HepG2 (cell line): ENCODE measurements around the gene MDM4. TPM values are rescaled to one million over a fixed set of nuclear protein-coding genes. Genes with fewer than 3 reads are reported as not detected.

Source experiments
- ATAC-seq: fragments of 200-7000 bp; cut with Tn5 transposase; 3 replicates; pipeline ENCODE4 v1.9.1; 2020; ENCODE audit warnings: mild to moderate bottlenecking, moderate library complexity
- BruUV-seq: library from RNA; stranded (reverse); fragments of 400-500 nt; replicated peaks from 2 replicates; lab custom pipeline; 2021; lab: Mats Ljungman, UMichigan
- CTCF ChIA-PET: fragments of 300-600 bp; formaldehyde crosslinking; extraction: SDS; loops from one replicate; lab custom pipeline; 2021; ENCODE audit warnings: low total read pairs, inconsistent platforms, low intra/inter-chr PET ratio; lab: Yijun Ruan, JAX
- POLR2A ChIA-PET: fragments of 350-600 bp; sonication (Branson Sonifier 250); formaldehyde crosslinking; loops from one replicate; lab custom pipeline; 2020; ENCODE audit warnings: antibody characterized with exemption, inconsistent platforms; lab: Yijun Ruan, JAX
- DNase-seq: peaks from one replicate; pipeline ENCODE4 v3.0.0-alpha.2; 2015; ENCODE audit warnings: low spot score
- FAIRE-seq: peaks from 3 replicates; lab custom pipeline; 2011; peaks lifted over from hg19 to GRCh38; lab: Jason Lieb, UNC
- H2AFZ ChIP-seq: one replicate; pipeline ENCODE4 v1.6.1; 2011; ENCODE audit warnings: low read length, inconsistent platforms
- H3K27ac ChIP-seq: fragments of 300-600 bp; 3 replicates; pipeline ENCODE4 v1.8.0; 2011; ENCODE audit warnings: mixed run types, mild to moderate bottlenecking, mixed read lengths, low read length, inconsistent platforms; ENCODE audit not compliant: insufficient read depth; ENCODE audit errors: extremely low read length
- H3K27me3 ChIP-seq, 2 experiments: fragments of 200-600 bp in 1 of 2; 2 replicates in 1 of 2; 3 replicates in 1 of 2; pipeline versions ENCODE4 v1.6.0 to v1.8.0; 2011; ENCODE audit warnings: low read length in 2 of 2, mild to moderate bottlenecking in 2 of 2, moderate library complexity in 2 of 2, inconsistent platforms in 1 of 2; ENCODE audit not compliant: insufficient read depth in 2 of 2, control insufficient read depth in 1 of 2
- H3K36me3 ChIP-seq, 2 experiments: fragments of 200-600 bp in 1 of 2; replicated peaks in 1 of 2; 2 replicates in 1 of 2; 3 replicates in 1 of 2; pipeline versions ENCODE4 v1.5.1 to v1.8.0; 2011; ENCODE audit warnings: low read length in 2 of 2, inconsistent platforms in 1 of 2; ENCODE audit not compliant: insufficient read depth in 2 of 2, control insufficient read depth in 1 of 2
- H3K4me1 ChIP-seq: 2 replicates; pipeline ENCODE4 v1.5.1; 2012; ENCODE audit warnings: low read length, inconsistent platforms; ENCODE audit not compliant: insufficient read depth
- H3K4me2 ChIP-seq: 2 replicates; pipeline ENCODE4 v1.6.0; 2011; ENCODE audit warnings: low read depth, low read length, inconsistent platforms
- H3K4me3 ChIP-seq, 3 experiments: fragments of 200-600 bp in 1 of 3; sonication (generic), shearing (Covaris generic) in 1 of 3; replicated peaks in 1 of 3; 2 replicates each; pipeline ENCODE4 v1.5.1; 2011 to 2016; ENCODE audit warnings: low read length in 3 of 3, inconsistent platforms in 2 of 3, low read depth in 2 of 3, mild to moderate bottlenecking in 2 of 3, control low read depth in 1 of 3, mixed read lengths in 1 of 3; ENCODE audit not compliant: insufficient read depth in 1 of 3
- H3K79me2 ChIP-seq: one replicate; pipeline ENCODE4 v1.6.1; 2011; ENCODE audit warnings: low read length, inconsistent platforms; ENCODE audit not compliant: insufficient read depth
- H3K9ac ChIP-seq: 2 replicates; pipeline ENCODE4 v1.6.0; 2011; ENCODE audit warnings: mild to moderate bottlenecking, low read depth, low read length, inconsistent platforms; ENCODE audit not compliant: insufficient read depth
- H3K9me3 ChIP-seq: 2 replicates; pipeline ENCODE4 v1.5.1; 2012; ENCODE audit warnings: mild to moderate bottlenecking, low read length
- H4K20me1 ChIP-seq: 2 replicates; pipeline ENCODE4 v1.6.0; 2011; ENCODE audit warnings: inconsistent platforms, mild to moderate bottlenecking, low read length, moderate library complexity; ENCODE audit not compliant: insufficient read depth
- CEBPG ChIP-seq: IDR thresholded peaks from 2 replicates; pipeline ENCODE4 v1.6.1; 2016
- IRF2 ChIP-seq: IDR thresholded peaks from 2 replicates; pipeline ENCODE4 v1.6.1; 2018; ENCODE audit warnings: missing genetic modification reagents, missing compliant biosample characterization
- KLF9 ChIP-seq: IDR thresholded peaks from 2 replicates; pipeline ENCODE4 v1.6.1; 2016; ENCODE audit warnings: low read depth
- SMAD1 ChIP-seq: sonication (generic); formaldehyde crosslinking; IDR thresholded peaks from 2 replicates; pipeline ENCODE4 v1.4.0; 2020; ENCODE audit warnings: missing genetic modification reagents, low read depth, mild to moderate bottlenecking, borderline replicate concordance
- ZFAT ChIP-seq: sonication (generic); formaldehyde crosslinking; conservative IDR thresholded peaks from 2 replicates; pipeline ENCODE4 v1.8.1; 2023; ENCODE audit warnings: missing genetic modification reagents, inconsistent platforms
- ZNF136 ChIP-seq: sonication (generic); formaldehyde crosslinking; IDR thresholded peaks from 2 replicates; pipeline ENCODE4 v1.8.1; 2022; ENCODE audit warnings: low read depth, mild to moderate bottlenecking, moderate library complexity, missing genetic modification reagents
- ZNF274 ChIP-seq: sonication (generic); formaldehyde crosslinking; IDR thresholded peaks from 2 replicates; pipeline ENCODE4 v1.5.1; 2020; ENCODE audit warnings: mild to moderate bottlenecking, missing genetic modification reagents
- WGBS: methylation state at CpG from one replicate; pipeline ENCODE4 v1.1.6; 2017; ENCODE audit warnings: low lambda C conversion rate; 5-methylcytosine and 5-hydroxymethylcytosine counted together
- in situ Hi-C: cut with HindIII; loops from 2 replicates; pipeline ENCODE4 v1.10.0; 2017; ENCODE audit warnings: low pct_unique_long_range_greater_than_20kb; ENCODE audit not compliant: extremely low pct_ligation_motif_present
- intact Hi-C: fragments of 100-400 bp; cut with micrococcal nuclease; formaldehyde crosslinking; loops from one replicate; pipeline ENCODE4 v1.10.0; 2022; ENCODE audit not compliant: unreplicated experiment
- polyA plus RNA-seq, 8 experiments: library from polyadenylated mRNA; depleted of rRNA in 3 of 8; stranded (reverse) in 7 of 8; unstranded in 1 of 8; fragments of >200 nt; fragmentation: Illumina TruSeq in 4 of 8; extraction: Trizol in 4 of 8; gene quantifications; 2 replicates each; pipeline versions ENCODE4 v1.2.1 to v1.2.3, GENCODE V29; 2011 to 2016; ENCODE audit warnings: low read depth in 4 of 8, missing spikeins in 1 of 8, mixed read lengths in 1 of 8; ENCODE audit not compliant: insufficient read depth in 1 of 8
- total RNA-seq, 5 experiments: library from RNA; depleted of rRNA; stranded (reverse); fragments of >200 nt; fragmentation: Illumina TruSeq; extraction: Trizol; gene quantifications; 2 replicates each; pipeline ENCODE4 v1.2.3, GENCODE V29; 2016; ENCODE audit warnings: low read depth in 1 of 5
- TF ChIP-seq, protein P1 (sequence below): sonication (generic); formaldehyde crosslinking; IDR thresholded peaks from 2 replicates; pipeline ENCODE4 v1.5.0; 2020; ENCODE audit warnings: mild to moderate bottlenecking, missing genetic modification reagents
- TF ChIP-seq, protein P2 (sequence below): sonication (generic); formaldehyde crosslinking; IDR thresholded peaks from 2 replicates; pipeline ENCODE4 v1.5.0; 2020; ENCODE audit warnings: mild to moderate bottlenecking, missing genetic modification reagents, borderline replicate concordance

The MDM4 gene
- total and polyA plus RNA-seq, 2 of the 13 experiments (the other 11 are each of a cell fraction or from before 2014, with no cell fraction given), result 14.9 to 19.0 TPM

DNA sequence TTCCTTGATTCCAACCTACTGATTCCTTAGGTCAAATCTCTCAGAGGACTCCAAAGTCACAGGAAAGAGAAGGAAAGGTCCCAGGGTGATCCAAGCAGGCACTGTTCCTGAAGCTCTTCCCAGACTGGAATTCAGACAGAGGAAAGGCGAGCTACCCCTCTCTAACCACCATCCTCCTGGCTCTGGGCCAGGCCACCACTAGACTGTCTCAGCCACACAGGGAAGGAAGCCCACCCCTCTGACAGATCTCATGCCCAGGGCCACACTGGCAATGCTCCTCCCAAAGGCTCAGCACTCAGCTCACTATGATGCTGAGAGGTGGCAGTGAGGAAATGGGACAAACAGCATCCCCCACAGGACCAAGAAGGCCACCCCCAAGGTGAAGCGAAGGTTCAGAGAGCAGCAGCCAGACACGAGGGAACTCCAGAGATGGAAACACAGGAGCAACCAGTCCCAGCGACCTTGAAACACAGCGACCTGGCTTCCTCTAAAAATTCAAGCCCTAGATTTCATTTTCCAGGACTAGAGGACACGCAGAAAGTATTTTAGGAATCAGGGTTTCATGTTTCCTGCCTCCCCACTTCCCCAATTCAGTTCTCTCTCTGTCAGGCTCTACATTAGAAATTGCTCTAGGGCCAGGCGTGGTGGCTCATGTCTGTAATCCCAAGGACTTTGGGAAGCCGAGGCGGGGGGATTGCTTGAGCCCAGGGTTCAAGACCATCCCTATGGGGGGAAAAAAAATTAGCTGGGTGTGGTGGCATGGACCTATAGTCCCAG lies 40.4 kb upstream of the MDM4 start:
- Histone ChIP-seq H4K20me1 (no peaks in the 10 kb centered on the region), H3K9ac (no peak overlapping the region), H3K27ac (no peak overlapping the region), H3K27me3 (no peaks in the 10 kb centered on the region), H2AFZ (no peak overlapping the region), H3K79me2 (no peaks in the 10 kb centered on the region), H3K4me2 (no peak overlapping the region), H3K4me3 (no peak overlapping the region), H3K36me3 (no peaks in the 10 kb centered on the region), H3K9me3 (no peaks in the 10 kb centered on the region), H3K4me1 (peaks cover 13% of the 10 kb centered on the region)
- DNase-seq (no peak), FAIRE-seq (no peak), ATAC-seq (no peak)
- TF ChIP-seq CEBPG (no peak), IRF2 (CRISPR knock-in tag) (no peak), SMAD1 (CRISPR knock-in tag) (no peak), ZFAT (CRISPR knock-in tag) (no peak), ZNF274 (no peak), ZNF136 (no peak), KLF9 (no peak)
- TF ChIP-seq, protein P1, sequence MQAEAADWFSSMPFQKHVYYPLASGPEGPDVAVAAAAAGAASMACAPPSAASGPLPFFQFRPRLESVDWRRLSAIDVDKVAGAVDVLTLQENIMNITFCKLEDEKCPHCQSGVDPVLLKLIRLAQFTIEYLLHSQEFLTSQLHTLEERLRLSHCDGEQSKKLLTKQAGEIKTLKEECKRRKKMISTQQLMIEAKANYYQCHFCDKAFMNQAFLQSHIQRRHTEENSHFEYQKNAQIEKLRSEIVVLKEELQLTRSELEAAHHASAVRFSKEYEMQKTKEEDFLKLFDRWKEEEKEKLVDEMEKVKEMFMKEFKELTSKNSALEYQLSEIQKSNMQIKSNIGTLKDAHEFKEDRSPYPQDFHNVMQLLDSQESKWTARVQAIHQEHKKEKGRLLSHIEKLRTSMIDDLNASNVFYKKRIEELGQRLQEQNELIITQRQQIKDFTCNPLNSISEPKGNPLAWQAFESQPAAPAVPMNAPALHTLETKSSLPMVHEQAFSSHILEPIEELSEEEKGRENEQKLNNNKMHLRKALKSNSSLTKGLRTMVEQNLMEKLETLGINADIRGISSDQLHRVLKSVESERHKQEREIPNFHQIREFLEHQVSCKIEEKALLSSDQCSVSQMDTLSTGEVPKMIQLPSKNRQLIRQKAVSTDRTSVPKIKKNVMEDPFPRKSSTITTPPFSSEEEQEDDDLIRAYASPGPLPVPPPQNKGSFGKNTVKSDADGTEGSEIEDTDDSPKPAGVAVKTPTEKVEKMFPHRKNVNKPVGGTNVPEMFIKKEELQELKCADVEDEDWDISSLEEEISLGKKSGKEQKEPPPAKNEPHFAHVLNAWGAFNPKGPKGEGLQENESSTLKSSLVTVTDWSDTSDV (CRISPR knock-in tag), result no peak
- TF ChIP-seq, protein P2, sequence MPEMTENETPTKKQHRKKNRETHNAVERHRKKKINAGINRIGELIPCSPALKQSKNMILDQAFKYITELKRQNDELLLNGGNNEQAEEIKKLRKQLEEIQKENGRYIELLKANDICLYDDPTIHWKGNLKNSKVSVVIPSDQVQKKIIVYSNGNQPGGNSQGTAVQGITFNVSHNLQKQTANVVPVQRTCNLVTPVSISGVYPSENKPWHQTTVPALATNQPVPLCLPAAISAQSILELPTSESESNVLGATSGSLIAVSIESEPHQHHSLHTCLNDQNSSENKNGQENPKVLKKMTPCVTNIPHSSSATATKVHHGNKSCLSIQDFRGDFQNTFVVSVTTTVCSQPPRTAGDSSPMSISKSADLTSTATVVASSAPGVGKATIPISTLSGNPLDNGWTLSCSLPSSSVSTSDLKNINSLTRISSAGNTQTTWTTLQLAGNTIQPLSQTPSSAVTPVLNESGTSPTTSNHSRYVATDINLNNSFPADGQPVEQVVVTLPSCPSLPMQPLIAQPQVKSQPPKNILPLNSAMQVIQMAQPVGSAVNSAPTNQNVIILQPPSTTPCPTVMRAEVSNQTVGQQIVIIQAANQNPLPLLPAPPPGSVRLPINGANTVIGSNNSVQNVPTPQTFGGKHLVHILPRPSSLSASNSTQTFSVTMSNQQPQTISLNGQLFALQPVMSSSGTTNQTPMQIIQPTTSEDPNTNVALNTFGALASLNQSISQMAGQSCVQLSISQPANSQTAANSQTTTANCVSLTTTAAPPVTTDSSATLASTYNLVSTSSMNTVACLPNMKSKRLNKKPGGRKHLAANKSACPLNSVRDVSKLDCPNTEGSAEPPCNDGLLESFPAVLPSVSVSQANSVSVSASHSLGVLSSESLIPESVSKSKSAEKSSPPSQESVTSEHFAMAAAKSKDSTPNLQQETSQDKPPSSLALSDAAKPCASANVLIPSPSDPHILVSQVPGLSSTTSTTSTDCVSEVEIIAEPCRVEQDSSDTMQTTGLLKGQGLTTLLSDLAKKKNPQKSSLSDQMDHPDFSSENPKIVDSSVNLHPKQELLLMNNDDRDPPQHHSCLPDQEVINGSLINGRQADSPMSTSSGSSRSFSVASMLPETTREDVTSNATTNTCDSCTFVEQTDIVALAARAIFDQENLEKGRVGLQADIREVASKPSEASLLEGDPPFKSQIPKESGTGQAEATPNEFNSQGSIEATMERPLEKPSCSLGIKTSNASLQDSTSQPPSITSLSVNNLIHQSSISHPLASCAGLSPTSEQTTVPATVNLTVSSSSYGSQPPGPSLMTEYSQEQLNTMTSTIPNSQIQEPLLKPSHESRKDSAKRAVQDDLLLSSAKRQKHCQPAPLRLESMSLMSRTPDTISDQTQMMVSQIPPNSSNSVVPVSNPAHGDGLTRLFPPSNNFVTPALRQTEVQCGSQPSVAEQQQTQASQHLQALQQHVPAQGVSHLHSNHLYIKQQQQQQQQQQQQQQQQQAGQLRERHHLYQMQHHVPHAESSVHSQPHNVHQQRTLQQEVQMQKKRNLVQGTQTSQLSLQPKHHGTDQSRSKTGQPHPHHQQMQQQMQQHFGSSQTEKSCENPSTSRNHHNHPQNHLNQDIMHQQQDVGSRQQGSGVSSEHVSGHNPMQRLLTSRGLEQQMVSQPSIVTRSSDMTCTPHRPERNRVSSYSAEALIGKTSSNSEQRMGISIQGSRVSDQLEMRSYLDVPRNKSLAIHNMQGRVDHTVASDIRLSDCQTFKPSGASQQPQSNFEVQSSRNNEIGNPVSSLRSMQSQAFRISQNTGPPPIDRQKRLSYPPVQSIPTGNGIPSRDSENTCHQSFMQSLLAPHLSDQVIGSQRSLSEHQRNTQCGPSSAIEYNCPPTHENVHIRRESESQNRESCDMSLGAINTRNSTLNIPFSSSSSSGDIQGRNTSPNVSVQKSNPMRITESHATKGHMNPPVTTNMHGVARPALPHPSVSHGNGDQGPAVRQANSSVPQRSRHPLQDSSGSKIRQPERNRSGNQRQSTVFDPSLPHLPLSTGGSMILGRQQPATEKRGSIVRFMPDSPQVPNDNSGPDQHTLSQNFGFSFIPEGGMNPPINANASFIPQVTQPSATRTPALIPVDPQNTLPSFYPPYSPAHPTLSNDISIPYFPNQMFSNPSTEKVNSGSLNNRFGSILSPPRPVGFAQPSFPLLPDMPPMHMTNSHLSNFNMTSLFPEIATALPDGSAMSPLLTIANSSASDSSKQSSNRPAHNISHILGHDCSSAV (CRISPR knock-in tag), result no peak
- CTCF ChIA-PET, result no interaction called here
- BruUV-seq, result no TSS peak
- 80% methylated on average over 8 of the region's 9 CpGs for WGBS
- in situ Hi-C loops (no loop called here), intact Hi-C loops (loop anchor here (1.0 kb wide), 1 partner anchor 27 kb away; no protein-coding TSS in a partner anchor)
- POLR2A ChIA-PET, result no interaction called here
